MV-4-11 (cell line): ENCODE data around the gene BTN1A1.
A peak's percentile ranks its signal among the peaks of the same experiment; 100 is the strongest.

Experiments
- DNase-seq: peaks from one replicate; lab custom pipeline; 2025; lab: John Stamatoyannopoulos, UW

Gene BTN1A1

GRCh38 chr6:26476896-26477295 lies 23.2 kb upstream of the BTN1A1 start:
- DNase-seq: peak; percentile 72

GRCh38 chr6:26477426-26477825 lies 22.7 kb upstream of the BTN1A1 start:
- no peak for DNase-seq

DNA sequence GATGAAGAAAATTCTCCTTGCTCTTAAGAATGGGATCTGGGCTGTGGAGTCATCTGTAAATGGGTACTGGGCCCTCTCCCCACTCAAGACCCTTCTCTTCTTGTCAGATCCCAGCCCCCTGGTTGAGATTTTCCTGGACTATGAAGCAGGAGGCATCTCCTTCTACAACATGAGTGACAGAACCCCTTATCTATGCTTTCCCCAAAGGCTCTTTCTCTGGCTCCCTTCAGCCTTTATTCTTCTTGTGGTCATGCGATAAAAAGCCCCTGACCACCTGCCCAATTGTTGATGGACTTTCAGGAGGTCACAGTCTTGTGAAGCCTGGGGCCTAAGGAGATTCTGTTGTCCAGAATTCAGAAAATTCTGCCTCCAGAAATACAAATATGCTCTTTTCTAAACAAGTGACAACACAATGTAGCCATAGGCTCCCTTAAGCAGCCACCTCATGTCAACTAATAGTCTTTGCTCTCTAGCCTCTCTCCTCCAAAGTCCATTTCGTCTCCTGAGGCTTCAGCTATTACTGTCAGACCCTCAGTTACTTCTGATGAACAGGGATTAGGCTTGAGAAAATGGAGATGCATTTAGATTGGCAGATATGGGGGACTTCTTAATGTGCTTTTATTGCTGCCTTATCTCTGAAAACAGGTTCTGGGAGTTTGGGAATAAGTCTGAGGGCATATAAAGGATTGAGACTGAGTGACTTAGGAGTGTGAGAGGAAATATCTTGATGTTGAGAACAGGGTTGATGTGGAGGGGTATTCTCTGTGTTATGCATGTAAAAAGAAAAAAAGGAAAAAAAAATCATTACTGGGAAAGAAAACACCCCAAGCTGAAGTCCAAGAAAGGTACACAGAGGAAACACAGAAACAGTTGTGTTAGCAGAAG lies 21.8 kb upstream of the BTN1A1 start:
- DNase-seq: no peak

GRCh38 chr6:26478985-26479278 lies 21.2 kb upstream of the BTN1A1 start:
- peak; percentile 88 for DNase-seq

DNA sequence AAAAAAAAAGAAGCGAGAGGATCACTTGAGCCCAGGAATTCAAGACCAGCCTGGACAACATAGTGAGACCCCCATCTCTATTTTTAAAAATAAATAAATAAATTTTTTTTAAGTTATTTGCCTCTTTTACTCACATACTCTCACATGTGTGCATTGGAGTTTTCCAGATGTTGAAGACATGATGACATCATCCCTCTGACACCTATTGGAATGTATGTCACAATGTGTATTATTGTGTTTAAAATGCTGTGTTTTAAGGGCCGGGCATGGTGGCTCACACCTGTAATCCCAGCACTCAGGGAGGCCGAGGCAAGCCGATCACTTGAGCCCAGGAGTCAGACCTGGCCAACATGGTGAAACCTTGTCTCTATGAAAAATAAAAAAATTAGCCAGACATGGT lies 17.8 kb upstream of the BTN1A1 start:
- no peak for DNase-seq

GRCh38 chr6:26483727-26484126 lies 16.4 kb upstream of the BTN1A1 start:
- no peak for DNase-seq

DNA sequence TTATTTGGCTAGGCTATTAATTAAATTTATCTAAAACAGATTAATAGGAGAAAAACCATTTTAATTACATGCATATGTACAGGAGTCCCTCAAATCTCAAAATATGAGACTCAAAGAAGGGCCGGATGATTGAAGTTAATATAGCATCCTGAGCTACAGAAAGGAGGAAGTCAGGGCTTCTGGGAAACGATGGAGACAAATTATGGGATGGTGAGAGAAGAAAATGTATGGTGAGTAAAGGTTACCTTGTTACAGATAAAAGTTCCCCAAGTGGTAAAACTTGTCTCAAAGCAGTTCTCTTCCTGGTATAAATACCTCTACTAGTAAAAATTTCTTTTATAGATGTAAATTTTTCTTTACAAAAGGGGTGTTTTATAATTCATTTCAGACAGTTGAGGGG lies 15.9 kb upstream of the BTN1A1 start:
- no peak for DNase-seq

DNA sequence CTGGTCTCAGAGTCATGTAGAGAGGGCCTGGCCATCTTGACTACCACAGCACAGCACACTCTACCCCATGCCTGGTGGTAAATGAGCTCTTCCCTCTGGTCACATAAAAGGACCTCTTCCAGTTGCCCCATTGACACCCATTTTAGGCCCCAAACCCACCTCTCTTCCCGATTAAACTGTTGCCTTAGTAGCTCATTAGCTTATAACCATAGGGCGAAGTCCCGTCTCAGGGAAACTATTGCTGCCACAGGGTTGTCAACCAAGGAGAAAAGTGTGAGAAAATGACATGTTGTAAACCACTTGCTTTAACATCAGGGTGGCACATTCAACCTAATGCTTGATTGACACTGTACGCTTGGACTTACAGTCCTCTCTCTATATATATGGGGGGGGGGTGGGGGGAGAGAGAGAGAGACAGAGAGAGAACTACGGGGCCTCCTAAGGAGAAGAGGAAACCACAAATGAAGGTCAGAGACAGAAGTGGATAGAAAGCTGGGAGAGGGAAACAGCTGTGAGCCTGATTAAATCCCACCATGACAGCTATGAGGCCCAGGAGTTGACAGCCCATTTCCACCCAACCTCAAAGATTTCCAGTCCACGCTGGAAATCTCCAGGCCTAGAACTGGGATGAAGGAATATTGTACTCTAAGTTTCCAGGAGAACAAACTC lies 14.9 kb upstream of the BTN1A1 start:
- peak; percentile 57 for DNase-seq

GRCh38 chr6:26486358-26486757 lies 13.7 kb upstream of the BTN1A1 start:
- DNase-seq: no peak

- DNase-seq: no peak
These were observed 12.6 kb upstream of the BTN1A1 start for GRCh38 chr6:26487466-26487865.

DNA sequence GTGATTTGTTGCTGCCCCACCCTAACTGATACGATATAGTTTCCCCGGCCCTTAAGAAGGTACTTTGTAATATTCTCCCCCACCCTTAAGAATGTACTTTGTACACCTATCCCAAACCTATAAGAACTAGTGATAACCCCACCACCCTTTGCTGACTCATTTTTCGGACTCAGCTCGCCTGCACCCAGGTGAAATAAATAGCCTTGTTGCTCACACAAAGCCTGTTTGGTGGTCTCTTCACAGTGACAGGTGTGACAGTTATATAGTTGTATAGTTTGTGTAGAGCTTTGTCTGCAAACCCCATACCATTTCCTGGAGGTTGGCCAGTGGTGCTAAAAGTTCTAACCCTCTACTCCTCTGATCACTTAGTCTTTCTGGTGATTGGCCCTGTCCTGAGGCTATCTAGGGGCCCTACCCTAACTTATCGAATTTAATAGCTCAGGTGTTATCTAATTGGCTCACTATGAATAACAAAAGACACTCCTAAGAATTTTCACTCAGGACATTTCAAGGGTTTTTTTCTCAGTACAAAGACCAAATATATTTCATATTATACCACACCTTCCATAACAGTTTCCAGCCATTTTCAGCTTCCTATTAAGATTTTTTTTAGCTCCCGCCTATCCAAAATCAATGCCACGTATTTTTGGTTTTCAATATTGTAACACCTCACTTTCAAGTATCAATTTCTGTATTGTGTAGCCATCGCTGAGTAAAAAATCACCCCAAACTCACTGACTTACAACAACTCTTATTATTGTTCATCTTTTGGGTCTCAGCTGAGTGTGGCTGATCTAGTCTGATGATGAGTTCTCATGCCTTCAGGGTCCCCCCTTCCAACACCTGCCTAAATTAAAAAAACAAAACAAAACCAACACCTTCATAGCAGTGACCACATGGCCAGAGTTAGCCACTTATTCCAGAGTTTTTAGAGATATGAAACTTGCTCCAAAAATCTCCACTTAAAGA lies 9.8 kb upstream of the BTN1A1 start:
- no peak for DNase-seq

DNA sequence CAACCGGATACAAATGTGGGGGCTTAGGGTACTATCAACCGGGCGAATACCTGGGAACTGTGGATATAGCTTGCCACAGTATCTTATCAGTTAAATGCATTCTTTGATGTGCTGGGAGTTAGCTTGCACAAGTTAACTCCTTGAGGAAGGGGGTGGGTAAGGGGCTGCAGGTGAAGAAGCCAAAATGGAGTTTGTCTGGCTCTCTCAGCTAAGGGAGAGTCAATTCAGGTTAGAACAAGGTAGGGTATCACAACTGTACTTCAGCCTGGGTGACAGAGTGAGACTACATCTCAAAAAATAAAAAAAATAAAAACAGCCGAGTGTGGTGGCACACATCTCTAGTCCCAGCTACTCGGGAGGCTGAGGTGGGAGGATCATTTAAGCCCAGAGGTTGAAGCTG lies 8.5 kb upstream of the BTN1A1 start:
- no peak for DNase-seq

DNA sequence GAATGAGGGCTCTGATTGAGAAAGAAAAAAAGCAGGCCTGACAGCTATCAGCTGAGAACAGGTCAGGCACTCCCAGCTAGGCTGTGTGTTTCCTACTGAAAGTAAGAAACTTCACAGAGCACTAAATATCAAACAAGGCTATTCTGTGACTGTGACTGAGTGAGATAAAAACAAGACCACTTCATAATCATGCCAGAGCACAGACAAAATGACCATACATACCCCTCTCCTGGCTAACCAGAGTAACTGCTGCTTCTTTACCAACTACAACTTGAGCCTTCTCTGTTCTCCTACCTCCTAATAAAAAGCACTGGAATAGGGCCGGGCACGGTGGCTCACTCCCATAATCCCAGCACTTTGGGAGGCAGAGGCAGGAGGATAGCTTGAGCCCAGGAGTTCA lies 6.8 kb upstream of the BTN1A1 start:
- DNase-seq: peak; percentile 23

DNA sequence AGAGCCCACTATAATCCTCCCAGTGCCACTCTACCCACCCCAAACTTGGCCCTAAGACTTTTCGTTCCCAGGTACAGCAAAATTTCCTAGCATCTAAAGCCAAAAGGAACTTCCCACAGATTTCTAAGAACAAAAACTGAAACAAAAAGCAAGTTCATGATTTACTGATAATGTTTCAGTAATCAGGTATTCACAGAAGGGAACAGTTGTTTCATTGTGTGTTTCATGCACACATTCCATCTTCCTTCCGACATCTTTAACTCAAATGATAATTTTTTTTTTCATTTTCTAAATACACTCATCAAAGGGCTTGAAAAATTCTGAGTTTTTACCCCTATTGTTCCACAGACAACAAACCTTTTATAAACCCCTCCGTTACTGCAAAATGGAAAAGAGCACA lies 6.0 kb upstream of the BTN1A1 start:
- no peak for DNase-seq

GRCh38 chr6:26495281-26495680 lies 4.8 kb upstream of the BTN1A1 start:
- DNase-seq: no peak

DNA sequence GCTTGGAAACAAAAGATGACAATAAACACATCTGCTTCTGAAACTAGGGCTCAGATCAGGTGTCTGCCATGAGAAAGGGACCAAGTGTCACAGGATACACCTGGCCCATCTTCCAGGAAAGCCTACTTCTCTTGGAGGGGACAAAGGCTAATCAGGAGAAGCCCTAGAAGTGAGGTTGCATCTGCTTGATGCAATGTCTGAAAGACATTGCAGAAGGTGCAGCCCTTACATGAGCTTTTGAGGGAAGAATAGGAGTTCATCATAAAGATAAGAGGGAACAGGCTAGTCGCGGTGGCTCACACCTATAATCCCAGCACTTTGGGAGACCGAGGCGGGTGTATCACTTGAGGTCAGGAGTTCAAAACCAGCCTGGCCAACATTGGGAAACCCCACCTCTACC lies 2.5 kb upstream of the BTN1A1 start:
- no peak for DNase-seq

DNA sequence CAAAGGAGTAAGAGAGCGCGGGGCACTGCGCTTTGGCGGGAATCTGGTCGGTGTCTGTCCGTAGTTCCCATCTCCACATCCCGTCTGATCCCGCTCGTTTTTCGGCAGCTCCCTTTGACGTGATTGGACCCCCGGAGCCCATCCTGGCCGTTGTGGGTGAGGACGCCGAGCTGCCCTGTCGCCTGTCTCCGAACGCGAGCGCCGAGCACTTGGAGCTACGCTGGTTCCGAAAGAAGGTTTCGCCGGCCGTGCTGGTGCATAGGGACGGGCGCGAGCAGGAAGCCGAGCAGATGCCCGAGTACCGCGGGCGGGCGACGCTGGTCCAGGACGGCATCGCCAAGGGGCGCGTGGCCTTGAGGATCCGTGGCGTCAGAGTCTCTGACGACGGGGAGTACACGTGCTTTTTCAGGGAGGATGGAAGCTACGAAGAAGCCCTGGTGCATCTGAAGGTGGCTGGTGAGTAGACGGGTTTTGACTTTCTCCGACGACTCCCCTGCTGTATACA lies 1.4 kb downstream of the BTN1A1 start:
- no peak for DNase-seq

GRCh38 chr6:26502165-26502564 lies 2.1 kb downstream of the BTN1A1 start:
- DNase-seq: no peak

GRCh38 chr6:26502626-26503025 lies 2.5 kb downstream of the BTN1A1 start:
- DNase-seq: peak; percentile 88

DNA sequence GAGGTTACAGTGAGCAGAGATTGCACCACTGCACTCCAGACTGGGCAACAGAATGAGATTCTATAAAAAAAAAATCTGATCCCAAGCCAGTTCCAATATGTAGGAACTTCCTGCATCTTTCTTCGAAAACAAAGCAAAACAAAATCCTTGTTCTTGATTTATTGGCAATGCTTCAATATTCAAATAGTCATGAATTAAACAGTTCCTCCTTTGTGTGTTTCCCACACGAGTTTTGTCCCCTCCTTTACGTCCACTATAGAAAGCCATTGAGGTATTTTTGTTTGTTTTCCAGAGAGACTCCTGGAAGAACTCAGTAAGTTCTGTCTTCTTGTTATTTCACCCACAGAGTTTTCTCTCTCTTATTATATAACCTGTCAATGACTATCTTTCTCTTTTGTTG lies 7.6 kb downstream of the BTN1A1 start:
- DNase-seq: no peak

DNA sequence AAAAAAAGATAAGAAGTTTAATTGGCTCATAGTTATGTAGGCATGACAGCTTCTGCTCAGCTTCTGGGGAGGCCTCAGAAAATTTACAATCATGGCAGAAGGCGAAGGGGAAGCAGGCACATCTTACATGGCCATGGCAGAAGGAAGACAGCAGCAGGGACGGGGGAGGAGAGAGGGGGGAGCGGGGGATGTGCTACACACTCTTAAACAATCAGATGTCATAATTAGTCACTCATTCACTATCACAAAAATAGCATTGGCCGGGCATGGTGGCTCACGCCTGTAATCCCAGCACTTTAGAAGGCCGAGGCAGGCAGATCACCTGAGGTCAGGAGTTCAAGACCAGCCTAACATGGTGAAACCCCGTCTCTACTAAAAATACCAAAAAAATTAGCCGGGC lies 10.9 kb downstream of the BTN1A1 start:
- peak; percentile 66 for DNase-seq

GRCh38 chr6:26514984-26515383 lies 14.9 kb downstream of the BTN1A1 start:
- DNase-seq: no peak
